Progenitor cell of endocrine pancreas (in vitro differentiated cells): ENCODE results near the gene DELE1. TPM values are rescaled to one million over a fixed set of nuclear protein-coding genes. Genes with fewer than 3 reads are reported as not detected.

Source experiments
- DNase-seq: peaks from one replicate; pipeline ENCODE4 v3.0.0; 2021; ENCODE audit warnings: low spot score; ENCODE audit not compliant: unreplicated experiment
- H3K27ac Mint-ChIP-seq: 2 replicates; pipeline ENCODE4 v1.8.0; 2021; ENCODE audit warnings: mild to moderate bottlenecking, moderate library complexity, mixed read lengths
- H3K27me3 Mint-ChIP-seq: 2 replicates; pipeline ENCODE4 v1.8.0; 2021; ENCODE audit warnings: mixed read lengths
- H3K36me3 Mint-ChIP-seq: 2 replicates; pipeline ENCODE4 v1.8.0; 2022; ENCODE audit warnings: mixed read lengths; ENCODE audit not compliant: insufficient read depth
- H3K4me1 Mint-ChIP-seq: 2 replicates; pipeline ENCODE4 v1.8.0; 2021; ENCODE audit warnings: low read depth, mixed read lengths
- H3K4me3 Mint-ChIP-seq: 2 replicates; pipeline ENCODE4 v1.8.0; 2021; ENCODE audit warnings: low read depth, mild to moderate bottlenecking, moderate library complexity, mixed read lengths
- H3K9me3 Mint-ChIP-seq: 2 replicates; pipeline ENCODE4 v1.8.0; 2021; ENCODE audit warnings: low read depth, mixed read lengths
- CTCF ChIP-seq: fragments of 200-600 bp; sonication (generic); IDR thresholded peaks from one replicate; pipeline ENCODE4 v1.5.0; 2021; ENCODE audit warnings: antibody characterized with exemption, mild to moderate bottlenecking; ENCODE audit not compliant: unreplicated experiment
- total RNA-seq: library from RNA; stranded (reverse); gene quantifications from 2 replicates; pipeline ENCODE4 v1.2.1, GENCODE V29; 2021

DELE1 gene
- total RNA-seq, 1 donor from 2014 or later, result 86.1 TPM

- no peak for TF ChIP-seq CTCF
- no peak for DNase-seq
- no peaks in the 10 kb centered on the region for H3K27me3 Mint-ChIP-seq
- H3K36me3 Mint-ChIP-seq, result peaks cover 16% of the 10 kb centered on the region
- H3K9me3 Mint-ChIP-seq, result no peaks in the 10 kb centered on the region
- H3K4me3 Mint-ChIP-seq, result peak overlapping the region; percentile 95
- H3K27ac Mint-ChIP-seq, result peak overlapping the region; percentile 98
- peaks cover 17% of the 10 kb centered on the region for H3K4me1 Mint-ChIP-seq
Observed at GRCh38 chr5:141969783-141970771, 46.4 kb downstream of the DELE1 start.

DNA sequence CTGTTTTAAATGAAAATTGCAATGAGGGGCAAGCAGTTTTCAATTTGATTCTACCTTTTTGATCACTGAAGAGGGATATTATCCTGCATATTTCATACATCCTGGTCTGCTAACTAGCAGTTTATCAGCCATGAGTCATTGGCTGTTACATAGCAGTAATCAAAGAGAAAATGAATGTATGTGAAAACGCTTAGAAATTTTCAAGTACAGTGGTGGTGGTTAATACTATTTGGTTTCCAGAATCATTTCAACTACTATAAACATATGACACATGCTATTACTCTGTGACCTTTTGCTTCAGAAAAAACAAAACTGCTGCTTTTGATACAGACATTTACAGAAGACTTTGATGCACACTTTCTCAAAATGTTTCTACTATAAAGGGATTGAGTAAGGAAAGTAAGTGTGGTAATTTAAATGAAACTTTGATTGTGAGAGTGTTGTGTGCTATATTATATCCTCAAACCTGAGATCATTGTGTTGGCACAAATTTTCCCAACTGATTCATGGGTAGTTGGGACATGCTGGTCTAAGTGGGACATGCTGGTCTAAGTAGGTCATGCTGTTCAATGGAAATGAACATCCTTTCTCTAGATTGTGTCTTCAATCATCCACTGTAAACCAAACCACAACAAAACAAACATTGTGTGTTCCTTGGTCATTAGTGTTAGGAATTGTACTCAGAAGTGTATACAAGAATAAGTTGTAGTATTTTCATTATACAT lies 50.4 kb downstream of the DELE1 start:
- DNase-seq, result no peak
- Mint-ChIP-seq H3K36me3 (peaks cover 25% of the 10 kb centered on the region), H3K4me3 (no peak overlapping the region), H3K4me1 (peaks cover 17% of the 10 kb centered on the region), H3K27me3 (no peaks in the 10 kb centered on the region), H3K9me3 (no peaks in the 10 kb centered on the region), H3K27ac (no peak overlapping the region)
- TF ChIP-seq CTCF, result no peak

GRCh38 chr5:141976176-141976575 lies 52.5 kb downstream of the DELE1 start:
- TF ChIP-seq CTCF, result no peak
- no peaks in the 10 kb centered on the region for H3K27me3 Mint-ChIP-seq
- peaks cover 36% of the 10 kb centered on the region for H3K36me3 Mint-ChIP-seq

GRCh38 chr5:141978389-141978788 lies 54.7 kb downstream of the DELE1 start:
- no peak overlapping the region for H3K27ac Mint-ChIP-seq
- no peak overlapping the region for H3K4me3 Mint-ChIP-seq
- peaks cover 41% of the 10 kb centered on the region for H3K36me3 Mint-ChIP-seq

More at GRCh38 chr5:141976176-141976575, 52.5 kb downstream of the DELE1 start:
- Mint-ChIP-seq H3K27ac (no peak overlapping the region), H3K4me1 (peaks cover 5% of the 10 kb centered on the region), H3K4me3 (no peak overlapping the region), H3K9me3 (no peaks in the 10 kb centered on the region)
- no peak for DNase-seq

More at GRCh38 chr5:141978389-141978788, 54.7 kb downstream of the DELE1 start:
- H3K9me3 Mint-ChIP-seq, result no peaks in the 10 kb centered on the region
- peaks cover 18% of the 10 kb centered on the region for H3K4me1 Mint-ChIP-seq
- H3K27me3 Mint-ChIP-seq, result no peaks in the 10 kb centered on the region
- no peak for TF ChIP-seq CTCF
- DNase-seq, result no peak
